Measurements from ENCODE around the gene NUMB. TPM values are rescaled to one million over a fixed set of nuclear protein-coding genes. Genes with fewer than 3 reads are reported as not detected.
A peak's percentile ranks its signal among the peaks of the same experiment; 100 is the strongest.
"Not testable (repeated sequence)": the region's sequence is repeated elsewhere in the genome, so short reads cannot be mapped to it uniquely, and the experiment has no call there.

Gene NUMB
- total RNA-seq, 2 experiments from 2014 or later = 44.5 to 46.4 TPM

DNA sequence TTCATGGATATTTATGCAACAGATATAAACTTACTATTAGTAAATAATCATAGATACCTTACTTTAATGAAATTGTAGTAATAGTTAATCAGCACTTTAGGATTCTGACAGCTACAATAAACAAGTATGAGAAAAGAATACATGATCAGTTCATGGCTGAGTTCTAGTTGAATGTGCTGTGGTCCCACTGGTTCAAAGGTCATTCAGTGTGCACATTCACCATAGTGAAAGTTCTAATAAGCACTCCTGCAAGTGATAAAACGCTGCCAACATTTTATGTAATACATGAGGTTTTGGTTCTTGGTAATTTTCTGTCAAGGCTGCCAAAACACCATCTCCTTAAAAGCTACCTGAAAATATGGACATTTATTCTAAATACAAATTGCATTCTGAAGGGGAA, 92.6 kb downstream of the NUMB start:
- Mint-ChIP-seq H3K36me3 (ENCODE audit: low read depth) (peaks cover 4% of the 10 kb centered on the region), H3K27ac (no peak overlapping the region), H3K27me3 (no peaks in the 10 kb centered on the region), H3K9me3 (no peaks in the 10 kb centered on the region), H3K4me1 (no peaks in the 10 kb centered on the region), H3K4me3 (no peak overlapping the region)
- ChIA-PET CTCF (no interaction called here), POLR2A (no interaction called here)
- no peak for DNase-seq

DNA sequence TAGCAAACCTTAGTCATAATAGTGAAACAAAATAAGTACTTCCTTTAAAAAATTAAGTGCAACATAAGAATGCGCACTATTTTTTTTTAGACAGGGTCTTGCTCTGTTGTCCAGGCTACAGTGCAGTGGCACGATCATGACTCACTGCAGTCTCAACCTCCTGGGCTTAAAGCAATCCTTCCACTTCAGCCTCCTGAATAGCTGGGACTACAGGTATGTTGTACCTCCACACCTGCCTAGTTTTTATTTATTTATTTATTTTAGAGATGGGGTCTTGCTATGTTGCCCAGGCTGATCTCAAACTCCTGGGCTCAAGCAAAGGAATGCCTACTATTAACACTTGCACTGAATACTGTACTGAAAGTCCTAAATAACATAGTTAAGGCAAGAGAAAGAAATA, 93.8 kb downstream of the NUMB start:
- CTCF ChIA-PET = no interaction called here
- no peak for DNase-seq
- no peak overlapping the region for H3K4me3 Mint-ChIP-seq
- H3K9me3 Mint-ChIP-seq = no peaks in the 10 kb centered on the region
- POLR2A ChIA-PET = no interaction called here
- H3K27me3 Mint-ChIP-seq = no peaks in the 10 kb centered on the region
- H3K36me3 Mint-ChIP-seq (ENCODE audit: low read depth) = peaks cover 4% of the 10 kb centered on the region
- H3K4me1 Mint-ChIP-seq = no peaks in the 10 kb centered on the region
- H3K27ac Mint-ChIP-seq = no peak overlapping the region

DNA sequence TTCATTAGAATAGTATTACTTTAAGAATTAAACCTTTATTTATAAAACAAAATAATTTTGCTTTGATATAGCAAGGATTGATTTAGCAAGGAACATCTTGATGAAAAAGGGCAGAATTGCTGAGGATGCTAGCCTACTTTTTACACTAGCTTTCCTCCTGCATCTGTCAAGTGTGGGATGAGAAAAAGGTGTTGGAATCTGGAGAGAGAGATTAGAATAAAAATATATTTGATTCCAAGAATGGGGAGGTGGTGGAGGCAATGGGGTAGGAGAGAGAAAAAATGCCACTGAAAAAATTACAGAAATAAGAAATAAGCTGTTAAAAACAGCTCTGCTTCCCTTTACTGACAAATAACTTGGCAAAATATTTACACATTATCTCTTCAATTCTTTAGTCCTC, 98.9 kb downstream of the NUMB start:
- no peaks in the 10 kb centered on the region for H3K27me3 Mint-ChIP-seq
- POLR2A ChIA-PET = no interaction called here
- no peak overlapping the region for H3K4me3 Mint-ChIP-seq
- DNase-seq = no peak
- H3K27ac Mint-ChIP-seq = no peak overlapping the region
- H3K36me3 Mint-ChIP-seq (ENCODE audit: low read depth) = peaks cover 4% of the 10 kb centered on the region
- H3K9me3 Mint-ChIP-seq = no peaks in the 10 kb centered on the region
- no peaks in the 10 kb centered on the region for H3K4me1 Mint-ChIP-seq
- CTCF ChIA-PET = no interaction called here

DNA sequence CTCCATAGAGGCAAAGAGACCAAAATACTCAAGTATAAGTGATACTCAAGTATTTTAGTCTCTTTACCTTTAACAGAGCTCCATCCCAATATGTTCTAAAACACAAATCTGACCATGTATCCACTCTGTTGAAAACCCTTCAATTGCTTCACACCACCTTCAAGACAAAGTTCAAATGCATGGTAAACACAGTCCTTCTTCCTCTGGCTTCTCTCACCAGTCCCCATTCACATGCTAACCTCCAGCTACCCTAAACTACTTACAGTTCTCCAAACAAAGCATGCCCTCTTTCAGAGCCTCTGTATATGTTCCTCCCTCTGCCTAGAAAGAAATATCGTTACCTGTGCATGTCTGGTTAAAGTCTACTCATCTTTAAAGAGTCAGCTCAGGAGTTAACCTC, 100.2 kb downstream of the NUMB start:
- Mint-ChIP-seq H3K36me3 (ENCODE audit: low read depth) (peaks cover 1% of the 10 kb centered on the region), H3K27me3 (no peaks in the 10 kb centered on the region), H3K9me3 (no peaks in the 10 kb centered on the region), H3K27ac (no peak overlapping the region), H3K4me1 (no peaks in the 10 kb centered on the region), H3K4me3 (no peak overlapping the region)
- ChIA-PET CTCF (interaction anchor here (0.7 kb wide), 2 partner anchors 20 to 373 kb away, joined by 3 read pairs; no protein-coding TSS in a partner anchor), POLR2A (no interaction called here)
- no peak for DNase-seq

DNA sequence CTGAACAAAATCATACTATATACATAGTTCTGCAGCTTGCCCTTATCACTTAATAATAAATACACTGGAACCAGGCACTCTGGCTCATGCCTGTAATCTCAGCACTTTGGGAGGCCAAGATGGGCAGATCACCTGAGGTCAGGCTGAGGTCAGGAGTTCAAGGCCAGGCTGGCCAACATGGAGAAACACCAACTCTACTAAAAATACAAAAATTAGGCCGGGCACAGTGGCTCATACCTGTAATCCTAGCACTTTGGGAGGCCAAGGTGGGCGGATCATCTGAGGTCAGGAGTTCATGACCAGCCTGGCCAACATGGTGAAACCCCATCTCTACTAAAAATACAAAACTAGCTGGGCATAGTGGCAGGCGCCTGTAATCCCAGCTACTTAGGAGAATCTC, 109.3 kb downstream of the NUMB start:
- CTCF ChIA-PET; POLR2A ChIA-PET; H3K9me3 Mint-ChIP-seq; H3K27ac Mint-ChIP-seq; H3K36me3 Mint-ChIP-seq (ENCODE audit: low read depth); H3K4me3 Mint-ChIP-seq; H3K27me3 Mint-ChIP-seq; H3K4me1 Mint-ChIP-seq; DNase-seq: not testable (repeated sequence)

DNA sequence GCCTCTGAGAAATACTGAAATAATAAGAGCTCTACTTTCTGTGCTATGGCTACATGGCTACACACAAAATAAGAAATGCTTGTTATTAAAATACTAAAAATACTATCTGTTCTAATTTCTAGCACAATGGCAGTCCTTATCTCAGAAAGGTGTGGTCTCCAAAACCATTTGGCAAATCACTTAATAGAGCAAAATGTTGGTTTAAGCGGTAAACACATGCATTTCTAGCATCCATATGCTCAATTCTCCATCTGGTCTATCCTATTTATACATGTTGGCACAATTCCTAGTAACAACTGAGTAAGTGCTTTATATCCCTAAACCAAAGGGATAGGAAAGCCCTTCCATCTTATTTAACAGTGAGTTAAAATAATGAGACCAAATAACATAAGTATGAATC, 114.0 kb downstream of the NUMB start:
- H3K4me1 Mint-ChIP-seq = peaks cover 1% of the 10 kb centered on the region
- H3K36me3 Mint-ChIP-seq (ENCODE audit: low read depth) = no peaks in the 10 kb centered on the region
- H3K27ac Mint-ChIP-seq = no peak overlapping the region
- H3K9me3 Mint-ChIP-seq = no peaks in the 10 kb centered on the region
- CTCF ChIA-PET = no interaction called here
- H3K27me3 Mint-ChIP-seq = no peaks in the 10 kb centered on the region
- H3K4me3 Mint-ChIP-seq = no peak overlapping the region
- POLR2A ChIA-PET = no interaction called here
- no peak for DNase-seq

DNA sequence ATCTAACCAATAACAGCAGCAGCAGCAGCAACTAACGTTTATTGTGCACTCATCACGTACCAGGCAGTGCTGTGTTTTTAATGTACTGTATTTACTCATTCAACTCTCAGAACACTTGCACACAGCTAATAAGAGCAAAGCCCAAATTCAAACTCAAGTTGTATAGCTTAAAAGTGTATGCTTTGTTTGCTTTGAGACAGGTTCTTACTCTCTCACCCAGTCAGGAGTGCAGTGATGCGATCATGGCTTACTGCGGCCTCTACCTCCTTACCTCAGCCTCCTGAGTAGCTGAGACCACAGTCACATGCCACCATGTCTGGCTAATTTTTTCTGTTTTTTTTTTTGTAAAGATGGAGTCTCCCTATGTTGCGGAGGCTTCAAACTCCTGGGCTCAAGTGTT, 115.7 kb downstream of the NUMB start:
- Mint-ChIP-seq H3K36me3 (ENCODE audit: low read depth) (no peaks in the 10 kb centered on the region), H3K4me3 (no peak overlapping the region), H3K9me3 (no peaks in the 10 kb centered on the region), H3K27ac (no peak overlapping the region), H3K4me1 (peaks cover 7% of the 10 kb centered on the region), H3K27me3 (no peaks in the 10 kb centered on the region)
- ChIA-PET CTCF (no interaction called here), POLR2A (no interaction called here)
- DNase-seq = no peak

DNA sequence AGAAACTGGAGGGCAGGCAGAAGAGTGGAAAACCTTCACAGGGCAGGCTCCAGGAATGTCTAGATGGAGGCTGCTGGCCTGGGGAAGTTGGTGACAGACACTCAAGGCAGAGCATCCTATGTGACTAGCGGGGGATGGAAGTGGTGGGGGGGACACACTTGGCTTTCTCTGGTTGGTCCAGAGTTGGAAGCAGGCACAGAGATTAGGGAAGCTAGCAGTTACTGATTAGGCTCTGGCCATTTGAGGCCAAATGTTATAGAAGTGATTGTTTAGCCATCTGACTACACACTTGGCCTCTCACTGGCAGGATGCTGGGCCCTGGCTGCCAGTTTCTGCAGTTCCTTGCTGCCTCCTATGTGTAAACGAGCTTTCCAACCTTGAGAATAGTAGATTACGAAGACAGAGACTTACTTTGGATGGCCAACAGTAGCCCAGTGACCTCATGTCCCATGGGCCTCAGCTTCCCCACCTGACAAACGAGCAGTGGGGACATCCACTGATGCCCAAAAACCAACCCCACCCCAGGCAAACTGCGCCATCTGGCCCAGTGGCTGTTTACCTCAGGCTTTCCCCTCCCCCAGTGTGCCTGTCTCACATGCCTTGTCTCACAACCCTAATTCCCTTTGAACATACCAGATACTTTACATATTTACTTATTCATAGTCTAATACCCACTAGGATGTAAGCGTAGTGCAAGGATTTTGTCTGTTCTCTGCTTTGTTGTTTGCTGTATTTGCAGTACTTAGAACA, 118.3 kb downstream of the NUMB start:
- Mint-ChIP-seq H3K36me3 (ENCODE audit: low read depth) (no peaks in the 10 kb centered on the region), H3K4me1 (peaks cover 7% of the 10 kb centered on the region), H3K27ac (no peak overlapping the region), H3K4me3 (no peak overlapping the region), H3K27me3 (no peaks in the 10 kb centered on the region), H3K9me3 (no peaks in the 10 kb centered on the region)
- POLR2A ChIA-PET = no interaction called here
- no peak for DNase-seq
- CTCF ChIA-PET = no interaction called here

DNA sequence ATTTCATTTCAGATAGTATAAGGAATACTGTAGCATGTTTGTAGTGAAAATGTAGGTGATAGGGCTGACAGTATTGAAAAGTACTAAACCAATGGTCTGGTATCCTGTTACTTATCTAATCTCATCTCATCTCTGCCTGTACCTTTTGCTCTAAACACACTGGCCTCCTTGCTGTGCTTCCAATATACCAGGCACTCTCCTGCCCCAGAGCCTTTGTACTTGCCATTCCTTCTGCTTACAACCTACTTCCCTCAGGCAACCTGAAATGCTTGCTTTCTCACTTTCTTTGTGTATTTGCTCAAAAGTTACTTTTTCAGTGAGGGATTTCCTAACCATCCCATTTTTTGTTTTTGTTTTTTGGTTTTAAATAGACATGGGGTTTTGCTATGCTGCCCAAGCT, 119.1 kb downstream of the NUMB start:
- DNase-seq = no peak
- H3K27me3 Mint-ChIP-seq = no peaks in the 10 kb centered on the region
- no peaks in the 10 kb centered on the region for H3K9me3 Mint-ChIP-seq
- H3K36me3 Mint-ChIP-seq (ENCODE audit: low read depth) = no peaks in the 10 kb centered on the region
- CTCF ChIA-PET = no interaction called here
- POLR2A ChIA-PET = no interaction called here
- no peak overlapping the region for H3K4me3 Mint-ChIP-seq
- no peak overlapping the region for H3K27ac Mint-ChIP-seq
- peaks cover 7% of the 10 kb centered on the region for H3K4me1 Mint-ChIP-seq

DNA sequence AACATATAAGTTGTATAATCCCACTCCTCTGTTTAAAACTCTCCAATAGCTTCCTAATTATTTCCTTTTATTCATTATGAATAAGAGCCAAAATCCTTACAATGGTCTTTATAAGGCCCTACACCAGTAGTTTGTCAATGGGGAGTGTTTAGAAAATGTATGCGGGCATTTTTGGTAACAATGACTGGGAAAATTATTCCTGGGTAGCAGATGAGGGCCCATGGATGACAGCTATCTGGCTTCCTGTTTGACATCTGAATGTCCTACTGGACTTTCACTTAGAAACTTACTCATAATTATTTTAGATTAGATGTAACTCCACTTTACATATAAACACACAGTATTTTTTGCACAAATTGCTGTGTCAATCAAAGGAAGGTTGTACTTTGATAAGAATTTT, 119.8 kb downstream of the NUMB start:
- ChIA-PET POLR2A (no interaction called here), CTCF (interaction anchor here (1.0 kb wide), 1 partner anchor 9 kb away, joined by 5 read pairs; no protein-coding TSS in a partner anchor)
- Mint-ChIP-seq H3K4me1 (peaks cover 7% of the 10 kb centered on the region), H3K36me3 (ENCODE audit: low read depth) (no peaks in the 10 kb centered on the region), H3K27me3 (no peaks in the 10 kb centered on the region), H3K9me3 (no peaks in the 10 kb centered on the region), H3K27ac (no peak overlapping the region), H3K4me3 (no peak overlapping the region)
- DNase-seq = no peak

DNA sequence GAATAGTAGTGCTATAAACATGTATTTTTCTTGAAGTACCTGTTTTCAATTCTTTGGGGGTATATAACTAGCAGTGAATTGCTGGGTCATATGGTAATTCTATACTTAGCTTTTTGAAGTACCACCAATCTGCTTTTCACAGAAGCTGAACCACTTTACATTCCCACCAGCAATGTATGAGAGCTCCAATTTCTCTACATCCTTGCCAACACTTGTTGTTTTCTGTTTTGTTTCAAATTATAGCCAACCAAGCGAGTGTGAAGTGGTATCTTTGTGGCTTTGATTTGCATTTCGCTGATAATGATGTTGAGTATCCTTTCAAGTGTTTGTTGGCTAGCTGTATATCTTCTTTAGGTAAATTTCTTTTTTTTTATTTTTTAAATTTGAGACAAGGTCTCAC, 125.3 kb downstream of the NUMB start:
- CTCF ChIA-PET = no interaction called here
- Mint-ChIP-seq H3K27me3 (no peaks in the 10 kb centered on the region), H3K36me3 (ENCODE audit: low read depth) (peaks cover 5% of the 10 kb centered on the region), H3K4me1 (no peaks in the 10 kb centered on the region), H3K4me3 (no peak overlapping the region), H3K27ac (no peak overlapping the region), H3K9me3 (no peaks in the 10 kb centered on the region)
- POLR2A ChIA-PET = no interaction called here
- DNase-seq = no peak

DNA sequence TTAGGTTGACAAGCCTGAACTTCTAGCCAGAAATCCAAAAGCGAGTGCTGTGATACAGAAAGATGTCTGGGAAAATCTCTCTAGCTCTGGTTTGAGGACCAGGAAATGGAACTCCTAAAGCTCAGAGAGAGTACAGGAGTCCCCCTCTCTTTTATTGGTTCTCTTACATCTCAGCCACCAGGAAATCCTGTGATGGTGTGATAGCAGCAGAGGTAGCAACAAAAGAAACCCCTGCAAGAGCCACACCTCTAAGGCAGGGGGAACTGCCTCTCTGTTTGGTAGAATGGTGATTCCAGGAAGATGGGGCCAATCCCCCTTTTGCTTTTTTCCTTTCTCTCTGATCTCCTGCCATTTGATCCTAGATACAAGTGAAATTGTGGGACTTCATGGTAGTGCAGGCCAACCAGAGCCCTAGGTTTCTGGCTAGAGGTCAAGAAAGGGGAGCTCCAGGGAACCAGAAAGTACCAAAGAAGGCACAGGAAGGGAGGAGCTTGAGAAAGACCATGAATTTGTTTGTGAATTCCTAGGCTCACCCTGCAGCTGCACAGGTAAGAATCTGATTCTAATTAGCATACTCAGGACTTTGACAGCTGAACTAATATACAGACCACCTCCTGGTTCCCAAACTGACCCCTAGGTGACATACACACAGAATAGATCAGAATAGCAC, 132.6 kb downstream of the NUMB start:
- DNase-seq = peak; percentile 19
- ChIA-PET POLR2A (no interaction called here), CTCF (interaction anchor here (2.3 kb wide), 1 partner anchor 30 kb away, joined by 10 read pairs; no protein-coding TSS in a partner anchor)
- H3K4me1 Mint-ChIP-seq = peaks cover 22% of the 10 kb centered on the region
- H3K4me3 Mint-ChIP-seq = no peak overlapping the region
- H3K9me3 Mint-ChIP-seq = no peaks in the 10 kb centered on the region
- peaks cover 2% of the 10 kb centered on the region for H3K36me3 Mint-ChIP-seq (ENCODE audit: low read depth)
- peak overlapping the region; percentile 48 for H3K27ac Mint-ChIP-seq
- H3K27me3 Mint-ChIP-seq = no peaks in the 10 kb centered on the region

DNA sequence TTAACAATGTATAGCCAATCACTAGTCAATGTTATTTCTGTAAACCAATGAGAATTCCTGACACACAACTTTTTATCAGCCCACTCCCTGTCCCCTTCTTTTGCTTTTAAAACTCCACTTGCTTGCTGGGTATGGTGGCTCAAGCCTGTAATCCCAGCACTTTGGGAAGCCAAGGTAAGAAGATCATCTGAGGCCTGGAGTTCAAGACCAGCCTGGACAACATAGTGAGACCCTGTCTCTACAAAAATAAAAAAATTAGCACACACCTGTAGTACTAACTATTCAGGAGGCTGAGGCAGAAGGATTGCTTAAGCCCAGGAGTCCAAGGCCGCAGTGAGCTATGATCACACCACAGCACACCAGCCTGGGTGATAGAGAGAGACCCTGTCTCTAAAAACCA, 133.3 kb downstream of the NUMB start:
- Mint-ChIP-seq H3K4me3 (no peak overlapping the region), H3K36me3 (ENCODE audit: low read depth) (peaks cover 2% of the 10 kb centered on the region), H3K4me1 (peaks cover 22% of the 10 kb centered on the region), H3K27ac (no peak overlapping the region), H3K9me3 (no peaks in the 10 kb centered on the region), H3K27me3 (no peaks in the 10 kb centered on the region)
- CTCF ChIA-PET = interaction anchor here (2.3 kb wide), 1 partner anchor 29 kb away, joined by 10 read pairs; no protein-coding TSS in a partner anchor
- DNase-seq = no peak
- POLR2A ChIA-PET = no interaction called here

DNA sequence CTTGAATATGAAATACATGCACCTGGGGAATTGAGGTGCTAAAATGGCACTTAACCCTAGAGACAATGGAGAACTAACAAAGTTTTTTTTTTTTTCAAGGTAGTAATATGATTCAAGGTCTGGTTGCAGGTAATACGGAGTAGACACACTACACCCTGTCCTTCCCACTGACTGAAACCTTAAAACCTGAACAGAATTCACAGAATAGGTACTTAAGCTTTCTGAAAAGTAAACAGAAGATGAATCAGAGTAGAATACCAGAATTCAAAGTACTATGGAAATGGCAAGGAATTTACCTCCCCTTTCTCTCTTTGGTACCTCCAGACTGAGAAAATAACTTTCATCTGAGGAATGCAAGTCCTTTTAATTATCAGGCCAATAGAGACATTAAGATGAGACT, 133.8 kb downstream of the NUMB start:
- ChIA-PET POLR2A (no interaction called here), CTCF (interaction anchor here (2.3 kb wide), 1 partner anchor 29 kb away, joined by 10 read pairs; no protein-coding TSS in a partner anchor)
- Mint-ChIP-seq H3K36me3 (ENCODE audit: low read depth) (peaks cover 2% of the 10 kb centered on the region), H3K9me3 (no peaks in the 10 kb centered on the region), H3K27ac (no peak overlapping the region), H3K4me1 (peaks cover 22% of the 10 kb centered on the region), H3K27me3 (no peaks in the 10 kb centered on the region), H3K4me3 (no peak overlapping the region)
- DNase-seq = no peak
